Left lung (tissue), 10 donors: ENCODE data around the gene IRGC. TPM values are rescaled to one million over a fixed set of nuclear protein-coding genes. Genes with fewer than 3 reads are reported as not detected.

ENCODE experiments used
- ATAC-seq: fragments of 200-7000 bp; cut with Tn5 transposase; one replicate; pipeline ENCODE4 v1.9.1; 2020; ENCODE audit warnings: moderate library complexity
- DNase-seq, 4 donors: peaks; one replicate each; pipeline ENCODE4 v3.0.0-alpha.2; 2013 to 2020
- H3K27ac ChIP-seq, 2 donors: fragments of 200-600 bp; sonication (generic) in 1 of 2; one replicate each; pipeline versions ENCODE4 v1.5.0 to v1.8.0; 2020 to 2021
- H3K27me3 ChIP-seq, 2 donors: fragments of 200-600 bp; sonication (generic) in 1 of 2; one replicate each; pipeline versions ENCODE4 v1.5.0 to v1.8.0; 2020 to 2021
- H3K36me3 ChIP-seq, 2 donors: fragments of 200-600 bp; sonication (generic) in 1 of 2; one replicate each; pipeline versions ENCODE4 v1.5.0 to v1.8.0; 2020 to 2021
- H3K4me1 ChIP-seq, 2 donors: fragments of 200-600 bp; one replicate each; pipeline ENCODE4 v1.8.0; 2021
- H3K4me3 ChIP-seq, 2 donors: fragments of 200-600 bp; sonication (generic) in 1 of 2; one replicate each; pipeline versions ENCODE4 v1.5.0 to v1.8.0; 2020 to 2021; ENCODE audit warnings: mild to moderate bottlenecking in 1 of 2
- H3K9me3 ChIP-seq, 2 donors: fragments of 200-600 bp; sonication (generic) in 1 of 2; one replicate each; pipeline versions ENCODE4 v1.5.0 to v1.8.0; 2020 to 2021
- CTCF ChIP-seq, 2 donors: fragments of 200-600 bp; sonication (generic) in 1 of 2; IDR thresholded peaks; one replicate each; pipeline versions ENCODE4 v1.5.0 to v1.8.0; 2021; ENCODE audit warnings: antibody characterized with exemption in 2 of 2
- intact Hi-C, 2 donors: fragments of 100-400 bp; cut with DNase I; formaldehyde crosslinking; loops; one replicate each; pipeline versions ENCODE4 v1.11.2 to v1.14.2; 2022
- polyA plus RNA-seq, 6 donors: library from polyadenylated mRNA; unstranded; fragments of 120-200 nt; gene quantifications; one replicate each; pipeline ENCODE4 v1.2.1, GENCODE V29; 2013; ENCODE audit not compliant: insufficient read length in 6 of 6
- total RNA-seq, 2 donors: library from RNA; stranded (reverse); fragmentation: NEBNext Ultra II Directional; extraction: Animal tissue kit (Norgen Biotek cat#: 25700); gene quantifications; one replicate each; pipeline ENCODE4 v1.2.1, GENCODE V29; 2021
- donor health status: DM: no; HTN: yes; CAD: no.
- donor health status: DM: no; HTN: no; CAD: no.

The IRGC gene
- total and polyA plus RNA-seq, 8 donors = not detected

DNA sequence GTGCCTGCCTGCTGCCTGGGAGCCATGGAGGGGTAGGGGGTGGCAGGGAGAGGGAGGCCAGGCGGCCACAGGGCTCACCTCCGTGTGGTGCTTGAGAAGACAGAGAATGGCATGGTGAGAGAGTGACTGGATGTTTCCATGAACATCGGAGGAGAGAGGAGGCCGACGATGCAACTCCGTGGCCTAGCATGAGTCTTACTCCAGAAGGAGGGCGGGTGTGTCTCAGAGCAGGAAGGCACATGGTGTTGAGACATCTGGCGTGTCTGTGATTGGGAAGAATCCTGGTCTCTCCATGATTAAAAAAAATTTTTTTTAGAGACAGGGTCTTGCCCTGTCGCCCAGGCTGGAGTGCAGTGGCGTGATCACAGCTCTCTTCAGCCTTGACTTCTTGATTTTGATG, 5.1 kb downstream of the IRGC start:
- Histone ChIP-seq H3K4me1 (peaks cover 0 to 11% of the 10 kb centered on the region in 2 donors), H3K4me3 (no peak overlapping the region), H3K36me3 (no peaks in the 10 kb centered on the region), H3K27me3 (no peaks in the 10 kb centered on the region), H3K9me3 (no peaks in the 10 kb centered on the region), H3K27ac (no peak overlapping the region)
- DNase-seq = no peak
- no peak for ATAC-seq
- TF ChIP-seq CTCF (IDR thresholded peaks at IDR 0.05) = no peak
- intact Hi-C loops = no loop called here

DNA sequence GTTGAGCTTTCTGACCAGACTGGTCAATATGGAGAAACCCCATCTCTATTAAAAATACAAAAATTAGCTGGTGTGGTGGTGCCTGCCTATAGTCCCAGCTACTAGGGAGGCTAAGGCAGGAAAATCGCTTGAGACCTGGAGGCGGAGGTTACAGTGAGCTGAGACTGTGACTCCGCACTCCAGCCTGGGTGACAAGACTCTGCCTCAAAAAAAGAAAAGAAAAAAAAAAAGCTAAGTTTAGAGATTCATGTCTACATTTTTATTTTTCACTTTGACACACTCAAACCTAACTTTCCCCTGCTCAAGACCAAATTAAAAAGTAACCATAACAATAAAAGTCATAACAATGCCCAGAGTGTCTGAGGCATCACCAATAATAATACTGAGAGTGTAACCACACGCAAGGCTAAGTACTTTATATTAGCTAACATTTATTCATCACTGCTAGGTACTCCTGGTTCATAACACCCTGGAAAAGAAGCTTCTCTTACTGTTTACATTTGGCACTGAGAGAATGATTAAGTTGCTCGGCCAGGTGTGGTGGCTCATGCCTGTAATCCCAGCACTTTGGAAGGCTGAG, 5.7 kb downstream of the IRGC start:
- Histone ChIP-seq H3K4me3 (no peak overlapping the region), H3K4me1 (peaks cover 0 to 17% of the 10 kb centered on the region in 2 donors), H3K27ac (no peak overlapping the region), H3K9me3 (no peaks in the 10 kb centered on the region), H3K36me3 (no peaks in the 10 kb centered on the region), H3K27me3 (no peaks in the 10 kb centered on the region)
- no peak for DNase-seq
- no peak for TF ChIP-seq CTCF (IDR thresholded peaks at IDR 0.05)
- intact Hi-C loops = no loop called here
- ATAC-seq = no peak

- DNase-seq = no peak
- H3K27me3 ChIP-seq = no peaks in the 10 kb centered on the region
- peaks cover 0 to 5% of the 10 kb centered on the region in 2 donors for H3K36me3 ChIP-seq
- peak in 1 of 2 donors; percentile 31 for TF ChIP-seq CTCF (IDR thresholded peaks at IDR 0.05)
- no peaks in the 10 kb centered on the region for H3K9me3 ChIP-seq
- H3K4me3 ChIP-seq = no peak overlapping the region
- intact Hi-C loops = no loop called here
- peaks cover 0 to 26% of the 10 kb centered on the region in 2 donors for H3K4me1 ChIP-seq
- H3K27ac ChIP-seq = no peak overlapping the region
- no peak for ATAC-seq
Observed at GRCh38 chr19:43723588-43723987, 7.7 kb downstream of the IRGC start.

- no peaks in the 10 kb centered on the region for H3K9me3 ChIP-seq
- H3K27me3 ChIP-seq = no peaks in the 10 kb centered on the region
- DNase-seq (no peak), ATAC-seq (no peak)
- H3K27ac ChIP-seq = no peak overlapping the region
- H3K4me1 ChIP-seq = peaks cover 0 to 26% of the 10 kb centered on the region in 2 donors
- peaks cover 0 to 18% of the 10 kb centered on the region in 2 donors for H3K36me3 ChIP-seq
- no peak overlapping the region for H3K4me3 ChIP-seq
- intact Hi-C loops = no loop called here
- no peak for TF ChIP-seq CTCF (IDR thresholded peaks at IDR 0.05)
Observed at GRCh38 chr19:43724896-43725295, 9.0 kb downstream of the IRGC start.

DNA sequence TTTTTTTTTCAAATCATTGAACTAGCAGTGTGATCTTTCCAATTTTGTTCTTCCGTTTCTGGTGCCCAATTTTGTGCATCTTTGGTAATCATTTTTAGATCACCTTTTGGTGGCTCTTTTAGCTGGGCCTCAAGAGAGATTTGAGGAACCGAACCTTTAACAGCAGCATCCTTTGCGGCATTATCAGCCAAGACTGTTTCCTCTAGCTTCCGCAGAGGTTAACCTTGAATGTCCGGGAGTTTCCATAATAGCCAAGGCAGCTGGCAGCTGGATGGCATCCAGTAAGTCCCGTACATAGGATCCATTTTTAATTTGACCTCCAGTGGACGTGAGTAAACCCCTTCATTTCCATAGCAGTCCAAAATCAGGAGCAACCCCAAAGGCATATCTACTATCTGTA, 9.6 kb downstream of the IRGC start:
- Histone ChIP-seq H3K36me3 (peaks cover 0 to 24% of the 10 kb centered on the region in 2 donors), H3K27me3 (no peaks in the 10 kb centered on the region), H3K4me1 (peaks cover 0 to 26% of the 10 kb centered on the region in 2 donors), H3K9me3 (no peaks in the 10 kb centered on the region), H3K4me3 (no peak overlapping the region), H3K27ac (no peak overlapping the region)
- DNase-seq = peak in 1 of 4 donors; percentile 14
- no peak for ATAC-seq
- intact Hi-C loops = no loop called here
- no peak for TF ChIP-seq CTCF (IDR thresholded peaks at IDR 0.05)
